Trophoblast cell (in vitro differentiated cells and primary cell): ENCODE results near the gene FLNB.

ENCODE experiments used
- DNase-seq, 2 donors: peaks; one replicate each; pipeline ENCODE4 v3.0.0-alpha.2; 2016
- H2AFZ ChIP-seq: 2 replicates; pipeline ENCODE4 v1.6.1; 2013; ENCODE audit warnings: low read length, moderate library complexity, mild to moderate bottlenecking; ENCODE audit not compliant: insufficient read depth, poor library complexity
- H2AK5ac ChIP-seq: 2 replicates; pipeline ENCODE4 v1.6.1; 2013; ENCODE audit warnings: mild to moderate bottlenecking, low read length
- H2BK120ac ChIP-seq: 2 replicates; pipeline ENCODE4 v1.6.1; 2013; ENCODE audit warnings: low read length, mild to moderate bottlenecking, moderate library complexity; ENCODE audit not compliant: insufficient read depth, poor library complexity
- H2BK12ac ChIP-seq: 2 replicates; pipeline ENCODE4 v1.6.1; 2013; ENCODE audit warnings: mild to moderate bottlenecking, low read length, moderate library complexity
- H2BK5ac ChIP-seq: 2 replicates; pipeline ENCODE4 v1.6.1; 2013; ENCODE audit warnings: low read length, low read depth, moderate library complexity, mild to moderate bottlenecking; ENCODE audit not compliant: poor library complexity
- H3K14ac ChIP-seq: 2 replicates; pipeline ENCODE4 v1.6.1; 2013; ENCODE audit warnings: mild to moderate bottlenecking, low read length
- H3K18ac ChIP-seq: 2 replicates; pipeline ENCODE4 v1.6.1; 2013; ENCODE audit warnings: mild to moderate bottlenecking, low read length
- H3K23ac ChIP-seq: 2 replicates; pipeline ENCODE4 v1.6.1; 2013; ENCODE audit warnings: low read length
- H3K27ac ChIP-seq: 2 replicates; pipeline ENCODE4 v1.5.1; 2013; ENCODE audit warnings: low read depth, mild to moderate bottlenecking, inconsistent platforms, low read length, moderate library complexity
- H3K27me3 ChIP-seq: 2 replicates; pipeline ENCODE4 v1.6.1; 2013; ENCODE audit warnings: inconsistent platforms, mild to moderate bottlenecking, low read length, moderate library complexity; ENCODE audit not compliant: insufficient read depth
- H3K36me3 ChIP-seq, 2 experiments: 1 replicate in 1 of 2; 2 replicates in 1 of 2; pipeline ENCODE4 v1.6.1; 2013; ENCODE audit warnings: low read length in 2 of 2, mild to moderate bottlenecking in 2 of 2, moderate library complexity in 1 of 2; ENCODE audit not compliant: insufficient read depth in 2 of 2, control insufficient read depth in 1 of 2
- H3K4ac ChIP-seq: 2 replicates; pipeline ENCODE4 v1.6.1; 2013; ENCODE audit warnings: low read depth, mild to moderate bottlenecking, low read length, moderate library complexity
- H3K4me1 ChIP-seq, 2 experiments: 1 replicate in 1 of 2; 2 replicates in 1 of 2; pipeline ENCODE4 v1.6.1; 2013; ENCODE audit warnings: low read length in 2 of 2, mild to moderate bottlenecking in 2 of 2, moderate library complexity in 1 of 2; ENCODE audit not compliant: insufficient read depth in 2 of 2, control insufficient read depth in 1 of 2
- H3K4me2 ChIP-seq: 2 replicates; pipeline ENCODE4 v1.6.1; 2013; ENCODE audit warnings: inconsistent platforms, mild to moderate bottlenecking, low read length, moderate library complexity
- H3K4me3 ChIP-seq: 2 replicates; pipeline ENCODE4 v1.5.1; 2013; ENCODE audit warnings: mild to moderate bottlenecking, low read depth, low read length, inconsistent platforms
- H3K79me1 ChIP-seq: one replicate; pipeline ENCODE4 v1.6.1; 2013; ENCODE audit warnings: low read length
- H3K79me2 ChIP-seq: 2 replicates; pipeline ENCODE4 v1.6.1; 2013; ENCODE audit warnings: low read length, mild to moderate bottlenecking; ENCODE audit not compliant: control insufficient read depth, insufficient read depth, poor library complexity
- H3K9ac ChIP-seq: 2 replicates; pipeline ENCODE4 v1.6.1; 2013; ENCODE audit warnings: mild to moderate bottlenecking, low read length
- H3K9me3 ChIP-seq: 2 replicates; pipeline ENCODE4 v1.6.1; 2013; ENCODE audit warnings: low read depth, mild to moderate bottlenecking, control low read depth, inconsistent platforms, low read length; ENCODE audit not compliant: insufficient read depth
- H4K12ac ChIP-seq: 2 replicates; pipeline ENCODE4 v1.6.1; 2013; ENCODE audit warnings: low read depth, mild to moderate bottlenecking, low read length, moderate library complexity
- H4K8ac ChIP-seq: 2 replicates; pipeline ENCODE4 v1.6.1; 2013; ENCODE audit warnings: low read depth, mild to moderate bottlenecking, low read length, moderate library complexity
- H4K91ac ChIP-seq: one replicate; pipeline ENCODE4 v1.6.1; 2013; ENCODE audit warnings: low read depth, mild to moderate bottlenecking, low read length, moderate library complexity
- WGBS: extraction: QIAGEN DNeasy Blood & Tissue Kit; methylation state at CpG from one replicate; pipeline ENCODE4 v1.1.7; 2013; ENCODE audit warnings: missing lambda C conversion rate; ENCODE audit not compliant: insufficient read length, insufficient coverage; ENCODE audit errors: extremely low coverage; 5-methylcytosine and 5-hydroxymethylcytosine counted together

FLNB gene

GRCh38 chr3:58215317-58216025 lies 207.2 kb downstream of the FLNB start:
- no peak overlapping the region for H3K23ac ChIP-seq
- H3K79me2 ChIP-seq = no peaks in the 10 kb centered on the region
- H4K12ac ChIP-seq = no peak overlapping the region
- DNase-seq = no peak
- H3K27me3 ChIP-seq = no peaks in the 10 kb centered on the region
- no peak overlapping the region for H4K8ac ChIP-seq
- WGBS = no CpG with 5 or more reads among the region's 10 CpGs
- H2BK5ac ChIP-seq = no peak overlapping the region
- no peak overlapping the region for H3K27ac ChIP-seq
- H2BK12ac ChIP-seq = no peak overlapping the region
- H3K14ac ChIP-seq = no peak overlapping the region
- H2AK5ac ChIP-seq = no peak overlapping the region
- H3K4me2 ChIP-seq = no peak overlapping the region
- H3K79me1 ChIP-seq = no peaks in the 10 kb centered on the region
- H3K4me3 ChIP-seq = no peak overlapping the region
- H3K4ac ChIP-seq = no peak overlapping the region
- H4K91ac ChIP-seq = no peak overlapping the region
- no peak overlapping the region for H2BK120ac ChIP-seq
- H3K9me3 ChIP-seq = no peaks in the 10 kb centered on the region
- H3K4me1 ChIP-seq = no peaks in the 10 kb centered on the region
- H2AFZ ChIP-seq = no peak overlapping the region
- H3K36me3 ChIP-seq = no peaks in the 10 kb centered on the region
- no peak overlapping the region for H3K18ac ChIP-seq
- H3K9ac ChIP-seq = no peak overlapping the region

- Histone ChIP-seq H3K4me3 (no peak overlapping the region), H2BK5ac (no peak overlapping the region), H3K79me1 (no peaks in the 10 kb centered on the region), H2BK12ac (no peak overlapping the region), H2BK120ac (no peak overlapping the region), H3K4ac (no peak overlapping the region), H3K14ac (no peak overlapping the region), H3K23ac (no peak overlapping the region), H3K36me3 (no peaks in the 10 kb centered on the region), H3K4me2 (no peak overlapping the region), H4K8ac (no peak overlapping the region), H3K27me3 (no peaks in the 10 kb centered on the region), H3K9ac (no peak overlapping the region), H3K79me2 (no peaks in the 10 kb centered on the region), H4K12ac (no peak overlapping the region), H3K9me3 (no peaks in the 10 kb centered on the region), H2AFZ (no peak overlapping the region), H2AK5ac (no peak overlapping the region), H3K18ac (no peak overlapping the region), H3K27ac (no peak overlapping the region), H3K4me1 (no peaks in the 10 kb centered on the region), H4K91ac (no peak overlapping the region)
- WGBS = no CpG with 5 or more reads among the region's 10 CpGs
- DNase-seq = peak; percentile 52 to 64
These were observed 208.4 kb downstream of the FLNB start for GRCh38 chr3:58216496-58217195.

- no peak overlapping the region for H4K91ac ChIP-seq
- no peak overlapping the region for H2AK5ac ChIP-seq
- H2BK5ac ChIP-seq = no peak overlapping the region
- H3K9ac ChIP-seq = no peak overlapping the region
- H3K9me3 ChIP-seq = no peaks in the 10 kb centered on the region
- H3K4me1 ChIP-seq = no peaks in the 10 kb centered on the region
- no peak overlapping the region for H3K4ac ChIP-seq
- H3K36me3 ChIP-seq = no peaks in the 10 kb centered on the region
- H4K8ac ChIP-seq = no peak overlapping the region
- no peak overlapping the region for H3K23ac ChIP-seq
- no peak overlapping the region for H3K4me2 ChIP-seq
- no peaks in the 10 kb centered on the region for H3K27me3 ChIP-seq
- no peak overlapping the region for H3K4me3 ChIP-seq
- no peak overlapping the region for H4K12ac ChIP-seq
- no peaks in the 10 kb centered on the region for H3K79me1 ChIP-seq
- H2BK12ac ChIP-seq = no peak overlapping the region
- WGBS = no CpG with 5 or more reads among the region's 15 CpGs
- no peak overlapping the region for H2AFZ ChIP-seq
- H3K18ac ChIP-seq = no peak overlapping the region
- no peaks in the 10 kb centered on the region for H3K79me2 ChIP-seq
- no peak overlapping the region for H3K27ac ChIP-seq
- no peak overlapping the region for H3K14ac ChIP-seq
- no peak overlapping the region for H2BK120ac ChIP-seq
- DNase-seq = peak; percentile 38 to 70
These were observed 209.1 kb downstream of the FLNB start for GRCh38 chr3:58217209-58217811.

GRCh38 chr3:58218904-58219303 lies 210.7 kb downstream of the FLNB start:
- WGBS = no CpG with 5 or more reads among the region's 1 CpG
- no peaks in the 10 kb centered on the region for H3K36me3 ChIP-seq
- H4K91ac ChIP-seq = no peak overlapping the region
- H3K4me2 ChIP-seq = no peak overlapping the region
- no peak overlapping the region for H2BK120ac ChIP-seq
- H3K79me1 ChIP-seq = no peaks in the 10 kb centered on the region
- H3K14ac ChIP-seq = no peak overlapping the region
- no peak overlapping the region for H4K8ac ChIP-seq
- H3K4me3 ChIP-seq = no peak overlapping the region
- H3K18ac ChIP-seq = no peak overlapping the region
- no peak for DNase-seq
- H3K79me2 ChIP-seq = no peaks in the 10 kb centered on the region
- no peak overlapping the region for H2BK12ac ChIP-seq
- H2AFZ ChIP-seq = no peak overlapping the region
- no peaks in the 10 kb centered on the region for H3K4me1 ChIP-seq
- no peak overlapping the region for H3K27ac ChIP-seq
- no peak overlapping the region for H3K9ac ChIP-seq
- no peaks in the 10 kb centered on the region for H3K9me3 ChIP-seq
- no peak overlapping the region for H3K4ac ChIP-seq
- H3K27me3 ChIP-seq = no peaks in the 10 kb centered on the region
- H3K23ac ChIP-seq = no peak overlapping the region
- no peak overlapping the region for H4K12ac ChIP-seq
- H2AK5ac ChIP-seq = no peak overlapping the region
- no peak overlapping the region for H2BK5ac ChIP-seq
